OCI-LY1 (cell line): ENCODE results near the gene MSRB3.

Experiments used
- H2AFZ ChIP-seq: fragments of 200-600 bp; sonication (generic), shearing (Covaris generic); 2 replicates; pipeline ENCODE4 v1.6.0; 2014; ENCODE audit warnings: antibody characterized with exemption, mild to moderate bottlenecking, low read length
- H3F3A ChIP-seq: fragments of 200-600 bp; sonication (generic), shearing (Covaris generic); 2 replicates; pipeline ENCODE4 v1.6.0; 2014; ENCODE audit warnings: mild to moderate bottlenecking, antibody characterized with exemption, low read length, moderate library complexity; ENCODE audit not compliant: insufficient read depth
- H3K27ac ChIP-seq: fragments of 200-600 bp; sonication (generic); 2 replicates; pipeline ENCODE4 v1.5.1; 2014; ENCODE audit warnings: low read length, mixed run types, mild to moderate bottlenecking, low read depth; ENCODE audit not compliant: poor library complexity, severe bottlenecking
- H3K27me3 ChIP-seq: fragments of 200-600 bp; sonication (generic); 2 replicates; pipeline ENCODE4 v1.6.0; 2014; ENCODE audit warnings: antibody characterized with exemption, mild to moderate bottlenecking, low read length, moderate library complexity; ENCODE audit not compliant: insufficient read depth
- H3K36me3 ChIP-seq: fragments of 200-600 bp; sonication (generic); 2 replicates; pipeline ENCODE4 v1.6.1; 2014; ENCODE audit warnings: mild to moderate bottlenecking, antibody characterized with exemption, low read length, moderate library complexity, mixed read lengths; ENCODE audit not compliant: insufficient read depth
- H3K4me1 ChIP-seq: fragments of 200-600 bp; sonication (generic); 2 replicates; pipeline ENCODE4 v1.5.1; 2014; ENCODE audit warnings: mild to moderate bottlenecking, low read length, moderate library complexity; ENCODE audit not compliant: insufficient read depth, severe bottlenecking
- H3K4me2 ChIP-seq: fragments of 200-600 bp; sonication (generic), shearing (Covaris generic); 2 replicates; pipeline ENCODE4 v1.6.1; 2014; ENCODE audit warnings: low read length
- H3K4me3 ChIP-seq: fragments of 200-600 bp; sonication (generic); 2 replicates; pipeline ENCODE4 v1.5.1; 2014; ENCODE audit warnings: low read length, low read depth, mild to moderate bottlenecking, mixed read lengths; ENCODE audit not compliant: poor library complexity, severe bottlenecking
- H3K79me2 ChIP-seq: fragments of 200-600 bp; shearing (Covaris generic); 2 replicates; pipeline ENCODE4 v1.6.1; 2016; ENCODE audit warnings: mixed run types, low read length, mixed read lengths; ENCODE audit not compliant: insufficient read depth
- H3K9ac ChIP-seq: fragments of 200-600 bp; sonication (generic), shearing (Covaris generic); 2 replicates; pipeline ENCODE4 v1.6.1; 2014; ENCODE audit warnings: mild to moderate bottlenecking, low read length, mixed read lengths
- H3K9me2 ChIP-seq: fragments of 200-600 bp; sonication (generic), shearing (Covaris generic); 2 replicates; pipeline ENCODE4 v1.6.1; 2014; ENCODE audit warnings: low read depth, mild to moderate bottlenecking, low read length, mixed read lengths
- H3K9me3 ChIP-seq: fragments of 200-600 bp; shearing (Covaris generic); 2 replicates; pipeline ENCODE4 v1.6.1; 2014; ENCODE audit warnings: low read length, mixed read lengths
- H4K20me1 ChIP-seq: fragments of 200-600 bp; sonication (generic), shearing (Covaris generic); 2 replicates; pipeline ENCODE4 v1.6.0; 2016; ENCODE audit warnings: mild to moderate bottlenecking, low read length; ENCODE audit not compliant: insufficient read depth
- CTCF ChIP-seq: fragments of 200-600 bp; sonication (generic), shearing (Covaris generic); IDR thresholded peaks from 2 replicates; pipeline ENCODE4 v1.5.1; 2017; ENCODE audit warnings: mild to moderate bottlenecking, antibody characterized with exemption, low read length, moderate library complexity, mixed read lengths
- EZH2 ChIP-seq: fragments of 200-600 bp; sonication (generic), shearing (Covaris generic); IDR thresholded peaks from 2 replicates; pipeline ENCODE4 v1.8.0; 2017; ENCODE audit warnings: borderline replicate concordance, mixed run types, mild to moderate bottlenecking, antibody characterized with exemption, low read length, moderate library complexity, mixed read lengths

Gene MSRB3

DNA sequence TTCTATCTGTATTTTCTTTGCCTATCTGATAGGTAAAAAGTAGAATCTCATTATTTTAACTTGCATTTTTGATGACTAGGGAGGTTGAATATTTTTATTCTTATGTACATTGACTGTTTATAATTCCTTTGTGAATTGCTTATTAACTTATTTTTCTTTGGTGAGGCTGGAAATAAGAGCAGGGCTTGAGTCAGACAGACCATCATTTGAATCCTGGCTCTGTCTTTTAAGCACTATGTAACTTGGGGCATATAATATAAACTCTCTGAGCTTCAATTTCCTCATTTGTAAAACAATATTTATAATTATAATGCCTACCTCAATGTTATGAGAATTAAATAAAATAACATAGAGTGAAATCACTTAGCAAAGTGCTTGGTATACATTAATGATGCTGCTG lies 108.9 kb downstream of the MSRB3 start:
- Histone ChIP-seq H3K79me2 (no peaks in the 10 kb centered on the region), H3F3A (no peaks in the 10 kb centered on the region), H3K9ac (no peak overlapping the region), H2AFZ (no peak overlapping the region), H3K4me2 (no peak overlapping the region), H3K4me3 (no peak overlapping the region), H3K9me2 (no peaks in the 10 kb centered on the region), H3K9me3 (no peaks in the 10 kb centered on the region), H4K20me1 (no peaks in the 10 kb centered on the region), H3K36me3 (no peaks in the 10 kb centered on the region), H3K27me3 (no peaks in the 10 kb centered on the region), H3K4me1 (no peaks in the 10 kb centered on the region), H3K27ac (no peak overlapping the region)
- TF ChIP-seq EZH2, result no peak
- no peak for TF ChIP-seq CTCF

DNA sequence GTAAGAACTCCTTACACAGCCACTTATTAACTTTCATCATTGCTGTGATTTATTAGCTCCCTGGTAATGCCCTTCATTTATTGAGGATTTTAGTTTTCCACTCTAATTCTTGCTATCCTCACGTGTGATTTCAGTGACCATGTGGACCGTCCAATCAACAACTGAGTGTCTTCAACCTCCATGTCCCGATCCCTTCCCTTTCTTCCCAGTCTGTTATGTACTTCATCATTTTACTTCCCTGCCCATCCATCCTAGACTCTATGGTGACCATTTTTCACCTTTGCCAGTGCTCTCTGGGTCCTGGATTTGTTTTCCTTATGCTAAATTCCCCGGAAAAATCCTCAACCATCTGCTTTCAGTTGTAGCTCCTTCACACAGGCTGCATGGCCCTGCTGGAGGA lies 111.0 kb downstream of the MSRB3 start:
- H3F3A ChIP-seq, result no peaks in the 10 kb centered on the region
- H3K79me2 ChIP-seq, result no peaks in the 10 kb centered on the region
- H3K27me3 ChIP-seq, result no peaks in the 10 kb centered on the region
- H3K9me3 ChIP-seq, result 0 out of 2 replicates have a peak, but pooled peaks cover 2% of the 10 kb centered on the region
- H4K20me1 ChIP-seq, result no peaks in the 10 kb centered on the region
- TF ChIP-seq CTCF (no peak), EZH2 (no peak)
- no peaks in the 10 kb centered on the region for H3K4me1 ChIP-seq
- H3K4me2 ChIP-seq, result no peak overlapping the region
- no peak overlapping the region for H3K27ac ChIP-seq
- no peak overlapping the region for H2AFZ ChIP-seq
- no peaks in the 10 kb centered on the region for H3K9me2 ChIP-seq
- no peak overlapping the region for H3K9ac ChIP-seq
- H3K4me3 ChIP-seq, result no peak overlapping the region
- H3K36me3 ChIP-seq, result no peaks in the 10 kb centered on the region

DNA sequence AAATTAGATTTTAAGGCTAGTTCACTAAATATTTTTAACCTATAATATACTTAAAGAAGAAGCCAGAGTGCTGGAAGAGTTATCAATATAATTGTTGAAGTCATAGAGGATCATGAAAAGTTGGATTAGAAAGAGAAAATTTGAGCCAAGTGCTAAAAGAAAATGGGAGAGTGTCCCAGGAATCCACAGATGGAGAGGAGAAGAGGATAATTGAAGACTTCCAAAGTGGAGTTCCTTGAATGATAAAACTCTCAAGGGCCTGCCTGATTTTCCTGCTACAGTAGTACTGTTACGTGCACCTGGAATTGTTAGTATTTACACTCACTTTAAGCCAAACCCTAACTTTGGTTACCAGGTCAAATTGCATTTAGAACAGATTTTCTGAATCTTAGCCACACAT lies 113.2 kb downstream of the MSRB3 start:
- Histone ChIP-seq H4K20me1 (no peaks in the 10 kb centered on the region), H2AFZ (no peak overlapping the region), H3K36me3 (no peaks in the 10 kb centered on the region), H3K9ac (no peak overlapping the region), H3K79me2 (no peaks in the 10 kb centered on the region), H3K4me2 (no peak overlapping the region), H3K4me3 (no peak overlapping the region), H3K27me3 (no peaks in the 10 kb centered on the region), H3K9me2 (no peaks in the 10 kb centered on the region), H3K27ac (no peak overlapping the region), H3K9me3 (0 out of 2 replicates have a peak, but pooled peaks cover 4% of the 10 kb centered on the region), H3K4me1 (no peaks in the 10 kb centered on the region), H3F3A (no peaks in the 10 kb centered on the region)
- TF ChIP-seq EZH2 (no peak), CTCF (no peak)
